ENCODE measurements around the gene CORO6.

CORO6 gene

DNA sequence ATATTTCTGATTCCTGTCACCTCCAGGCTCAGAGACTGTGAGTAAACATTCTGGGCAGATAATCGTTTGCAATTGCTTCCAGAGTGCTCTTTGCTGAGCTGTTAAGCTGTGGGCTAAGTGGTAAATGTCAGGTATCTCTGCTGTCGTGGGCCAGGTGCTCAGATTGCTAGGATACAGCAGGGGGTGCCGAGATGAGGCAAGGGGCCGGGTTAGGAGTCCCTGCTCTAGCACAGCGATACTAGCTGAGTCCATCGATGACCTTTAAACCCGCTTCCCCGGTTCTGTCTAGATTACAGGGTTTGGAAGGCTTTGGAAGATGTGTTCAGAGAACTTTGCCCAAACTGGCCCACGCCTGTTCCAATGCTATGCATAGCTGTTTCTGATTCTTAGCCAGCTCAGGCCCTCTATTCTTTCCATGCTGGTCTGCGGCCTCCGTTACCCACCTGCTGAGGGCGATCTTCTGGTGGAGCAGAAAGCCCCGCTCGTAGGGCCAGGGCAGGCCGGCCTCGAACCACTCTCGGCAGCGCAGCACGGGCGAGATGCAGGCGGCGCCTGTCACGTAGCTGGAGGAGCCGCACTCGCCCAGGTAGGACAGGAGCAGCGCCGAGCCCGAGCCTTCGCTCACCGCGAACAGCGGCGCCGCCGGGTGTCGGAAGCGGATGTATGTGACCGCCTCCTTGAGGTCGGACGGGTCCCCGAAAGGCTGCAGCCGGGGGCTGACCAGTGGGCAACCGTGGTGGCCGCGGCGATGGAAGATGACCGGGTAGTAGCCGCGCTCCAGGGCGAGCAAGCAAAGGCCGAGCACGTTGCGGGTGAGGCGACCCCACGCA is 56.9 kb downstream of the CORO6 start:
- H3K4me3 ChIP-seq (ENCODE audit: low read length) = peak overlapping the region; percentile 70
- no peaks in the 10 kb centered on the region for H3K27me3 ChIP-seq (replicated peaks; ENCODE audit: insufficient read depth, low read length)
- peak overlapping the region; percentile 75 for H2AFZ ChIP-seq (ENCODE audit: low read length)
- H3K9ac ChIP-seq (ENCODE audit: low read length) = peak overlapping the region; percentile 72
- no peaks in the 10 kb centered on the region for H3K9me2 ChIP-seq (replicated peaks; ENCODE audit: insufficient read depth, low read length)
- no peaks in the 10 kb centered on the region for H4K20me1 ChIP-seq (ENCODE audit: insufficient read depth, low read length)
- peaks cover 36% of the 10 kb centered on the region for H3F3A ChIP-seq (ENCODE audit: insufficient read depth, low read length)
- peak; percentile 76 for DNase-seq
- peak overlapping the region; percentile 71; the same call in 1 of the 2 replicates for H3K27ac ChIP-seq (ENCODE audit: low read length)
- H3K4me1 ChIP-seq (ENCODE audit: low read length) = peaks cover 11% of the 10 kb centered on the region
- peaks cover 14% of the 10 kb centered on the region for H3K79me2 ChIP-seq (ENCODE audit: low read length)
- peak overlapping the region; percentile 86 for H3K4me2 ChIP-seq (ENCODE audit: low read depth, low read length)
- no peaks in the 10 kb centered on the region for H3K36me3 ChIP-seq (replicated peaks; ENCODE audit: insufficient read depth, low read length)
- TF ChIP-seq EZH2 (optimal IDR thresholded peaks at IDR 0.05; ENCODE audit: low read depth, low read length) = no peak
- TF ChIP-seq, protein P1, sequence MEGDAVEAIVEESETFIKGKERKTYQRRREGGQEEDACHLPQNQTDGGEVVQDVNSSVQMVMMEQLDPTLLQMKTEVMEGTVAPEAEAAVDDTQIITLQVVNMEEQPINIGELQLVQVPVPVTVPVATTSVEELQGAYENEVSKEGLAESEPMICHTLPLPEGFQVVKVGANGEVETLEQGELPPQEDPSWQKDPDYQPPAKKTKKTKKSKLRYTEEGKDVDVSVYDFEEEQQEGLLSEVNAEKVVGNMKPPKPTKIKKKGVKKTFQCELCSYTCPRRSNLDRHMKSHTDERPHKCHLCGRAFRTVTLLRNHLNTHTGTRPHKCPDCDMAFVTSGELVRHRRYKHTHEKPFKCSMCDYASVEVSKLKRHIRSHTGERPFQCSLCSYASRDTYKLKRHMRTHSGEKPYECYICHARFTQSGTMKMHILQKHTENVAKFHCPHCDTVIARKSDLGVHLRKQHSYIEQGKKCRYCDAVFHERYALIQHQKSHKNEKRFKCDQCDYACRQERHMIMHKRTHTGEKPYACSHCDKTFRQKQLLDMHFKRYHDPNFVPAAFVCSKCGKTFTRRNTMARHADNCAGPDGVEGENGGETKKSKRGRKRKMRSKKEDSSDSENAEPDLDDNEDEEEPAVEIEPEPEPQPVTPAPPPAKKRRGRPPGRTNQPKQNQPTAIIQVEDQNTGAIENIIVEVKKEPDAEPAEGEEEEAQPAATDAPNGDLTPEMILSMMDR (IDR thresholded peaks at IDR 0.05; ENCODE audit: low read length) = peak; percentile 28
- H3K9me3 ChIP-seq (replicated peaks; ENCODE audit: insufficient read depth, low read length) = no peaks in the 10 kb centered on the region
